ENCODE measurements around the gene TNFRSF21. TPM values are rescaled to one million over a fixed set of nuclear protein-coding genes. Genes with fewer than 3 reads are reported as not detected.

TNFRSF21 gene
- polyA plus RNA-seq, 1 donor from 2014 or later = 13.0 TPM

DNA sequence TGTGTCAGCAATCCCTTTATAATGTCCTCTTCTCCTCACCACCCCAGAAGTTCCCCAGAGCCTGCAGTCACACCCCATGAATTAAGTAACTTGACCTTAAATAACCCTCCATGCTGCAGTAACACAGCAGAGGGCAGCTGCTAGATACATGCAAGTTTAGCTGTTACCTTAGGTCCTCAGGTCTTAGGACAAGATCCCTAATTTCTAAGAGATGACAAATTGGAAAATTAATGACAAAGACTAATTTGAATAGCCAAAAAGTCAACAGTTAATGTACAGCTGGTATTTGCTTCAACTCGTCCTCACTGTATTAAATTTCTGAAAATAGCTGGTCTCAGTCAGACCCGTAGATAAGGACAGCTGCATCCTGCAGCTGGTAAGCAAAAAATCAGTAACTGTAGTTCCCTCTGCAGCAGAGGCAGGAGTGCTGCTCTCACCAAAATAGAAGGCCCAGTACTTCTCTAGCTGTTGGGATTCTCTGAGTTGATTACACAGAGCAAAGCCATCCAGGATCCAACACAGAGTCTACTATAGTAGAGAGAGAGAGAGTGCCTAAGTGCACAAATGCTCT lies 62.4 kb downstream of the TNFRSF21 start:
- no peak overlapping the region for H3K4me2 ChIP-seq (ENCODE audit: low read length)
- H3K27me3 ChIP-seq (ENCODE audit: insufficient read depth, low read depth, low read length) = peaks cover 2% of the 10 kb centered on the region
- no peaks in the 10 kb centered on the region for H3K9me2 ChIP-seq (ENCODE audit: insufficient read depth, low read length)
- H4K20me1 ChIP-seq (ENCODE audit: insufficient read depth) = no peaks in the 10 kb centered on the region
- H3K4me3 ChIP-seq (ENCODE audit: low read length) = no peak overlapping the region
- H3K79me2 ChIP-seq (replicated peaks; ENCODE audit: insufficient read depth, low read length) = no peaks in the 10 kb centered on the region
- no peak overlapping the region for H3K9ac ChIP-seq (ENCODE audit: low read length)
- no peak overlapping the region for H2AFZ ChIP-seq (ENCODE audit: low read depth, low read length)
- H3F3A ChIP-seq (ENCODE audit: insufficient read depth, low read length, poor library complexity, severe bottlenecking) = no peaks in the 10 kb centered on the region
- TF ChIP-seq RAD21 (conservative IDR thresholded peaks at IDR 0.05) = no peak
- no peak for TF ChIP-seq MXI1 (conservative IDR thresholded peaks at IDR 0.05; ENCODE audit: poor library complexity, severe bottlenecking)
- no peak for TF ChIP-seq SMC3 (conservative IDR thresholded peaks at IDR 0.05; ENCODE audit: poor library complexity)
- TF ChIP-seq EP300 (conservative IDR thresholded peaks at IDR 0.05; ENCODE audit: poor library complexity, severe bottlenecking) = no peak
- no peak for TF ChIP-seq EZH2 (IDR thresholded peaks at IDR 0.05; ENCODE audit: borderline replicate concordance, insufficient read depth, low read length, poor library complexity, severe bottlenecking)
- no peak for TF ChIP-seq TAF1 (IDR thresholded peaks at IDR 0.05; ENCODE audit: low read depth)
- TF ChIP-seq, protein P1, sequence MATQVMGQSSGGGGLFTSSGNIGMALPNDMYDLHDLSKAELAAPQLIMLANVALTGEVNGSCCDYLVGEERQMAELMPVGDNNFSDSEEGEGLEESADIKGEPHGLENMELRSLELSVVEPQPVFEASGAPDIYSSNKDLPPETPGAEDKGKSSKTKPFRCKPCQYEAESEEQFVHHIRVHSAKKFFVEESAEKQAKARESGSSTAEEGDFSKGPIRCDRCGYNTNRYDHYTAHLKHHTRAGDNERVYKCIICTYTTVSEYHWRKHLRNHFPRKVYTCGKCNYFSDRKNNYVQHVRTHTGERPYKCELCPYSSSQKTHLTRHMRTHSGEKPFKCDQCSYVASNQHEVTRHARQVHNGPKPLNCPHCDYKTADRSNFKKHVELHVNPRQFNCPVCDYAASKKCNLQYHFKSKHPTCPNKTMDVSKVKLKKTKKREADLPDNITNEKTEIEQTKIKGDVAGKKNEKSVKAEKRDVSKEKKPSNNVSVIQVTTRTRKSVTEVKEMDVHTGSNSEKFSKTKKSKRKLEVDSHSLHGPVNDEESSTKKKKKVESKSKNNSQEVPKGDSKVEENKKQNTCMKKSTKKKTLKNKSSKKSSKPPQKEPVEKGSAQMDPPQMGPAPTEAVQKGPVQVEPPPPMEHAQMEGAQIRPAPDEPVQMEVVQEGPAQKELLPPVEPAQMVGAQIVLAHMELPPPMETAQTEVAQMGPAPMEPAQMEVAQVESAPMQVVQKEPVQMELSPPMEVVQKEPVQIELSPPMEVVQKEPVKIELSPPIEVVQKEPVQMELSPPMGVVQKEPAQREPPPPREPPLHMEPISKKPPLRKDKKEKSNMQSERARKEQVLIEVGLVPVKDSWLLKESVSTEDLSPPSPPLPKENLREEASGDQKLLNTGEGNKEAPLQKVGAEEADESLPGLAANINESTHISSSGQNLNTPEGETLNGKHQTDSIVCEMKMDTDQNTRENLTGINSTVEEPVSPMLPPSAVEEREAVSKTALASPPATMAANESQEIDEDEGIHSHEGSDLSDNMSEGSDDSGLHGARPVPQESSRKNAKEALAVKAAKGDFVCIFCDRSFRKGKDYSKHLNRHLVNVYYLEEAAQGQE (IDR thresholded peaks at IDR 0.05; ENCODE audit: borderline replicate concordance) = no peak
- TF ChIP-seq POLR2AphosphoS5 (IDR thresholded peaks at IDR 0.05) = no peak
- TF ChIP-seq, protein P2, sequence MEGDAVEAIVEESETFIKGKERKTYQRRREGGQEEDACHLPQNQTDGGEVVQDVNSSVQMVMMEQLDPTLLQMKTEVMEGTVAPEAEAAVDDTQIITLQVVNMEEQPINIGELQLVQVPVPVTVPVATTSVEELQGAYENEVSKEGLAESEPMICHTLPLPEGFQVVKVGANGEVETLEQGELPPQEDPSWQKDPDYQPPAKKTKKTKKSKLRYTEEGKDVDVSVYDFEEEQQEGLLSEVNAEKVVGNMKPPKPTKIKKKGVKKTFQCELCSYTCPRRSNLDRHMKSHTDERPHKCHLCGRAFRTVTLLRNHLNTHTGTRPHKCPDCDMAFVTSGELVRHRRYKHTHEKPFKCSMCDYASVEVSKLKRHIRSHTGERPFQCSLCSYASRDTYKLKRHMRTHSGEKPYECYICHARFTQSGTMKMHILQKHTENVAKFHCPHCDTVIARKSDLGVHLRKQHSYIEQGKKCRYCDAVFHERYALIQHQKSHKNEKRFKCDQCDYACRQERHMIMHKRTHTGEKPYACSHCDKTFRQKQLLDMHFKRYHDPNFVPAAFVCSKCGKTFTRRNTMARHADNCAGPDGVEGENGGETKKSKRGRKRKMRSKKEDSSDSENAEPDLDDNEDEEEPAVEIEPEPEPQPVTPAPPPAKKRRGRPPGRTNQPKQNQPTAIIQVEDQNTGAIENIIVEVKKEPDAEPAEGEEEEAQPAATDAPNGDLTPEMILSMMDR (IDR thresholded peaks at IDR 0.05; ENCODE audit: poor library complexity, severe bottlenecking) = no peak
- no peaks in the 10 kb centered on the region for H3K9me3 ChIP-seq (ENCODE audit: low read length)
- no peaks in the 10 kb centered on the region for H3K36me3 ChIP-seq (ENCODE audit: insufficient read depth, low read length)
- H3K27ac ChIP-seq (ENCODE audit: low read length) = no peak overlapping the region

DNA sequence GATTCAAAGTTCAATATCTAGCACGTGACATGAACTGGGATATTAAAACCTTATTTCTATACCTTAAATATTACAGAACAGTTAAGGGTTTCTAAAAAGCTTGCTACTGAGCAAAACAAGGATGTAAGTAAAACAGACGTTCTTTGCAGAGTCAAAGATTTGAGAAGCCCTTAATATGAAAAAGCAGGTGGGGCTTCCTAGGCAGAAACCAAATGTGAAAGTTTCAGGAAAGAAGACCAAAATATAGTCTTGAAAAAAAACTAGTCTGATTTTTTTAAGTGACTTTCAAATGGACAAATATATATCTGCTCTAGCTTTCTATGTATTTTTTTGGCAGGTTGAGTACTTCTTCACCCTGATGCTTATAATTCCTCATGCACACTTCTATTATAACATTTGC lies 63.2 kb downstream of the TNFRSF21 start:
- H3K4me2 ChIP-seq (ENCODE audit: low read length) = no peak overlapping the region
- H3K27ac ChIP-seq (ENCODE audit: low read length) = no peak overlapping the region
- no peak for TF ChIP-seq SMC3 (conservative IDR thresholded peaks at IDR 0.05; ENCODE audit: poor library complexity)
- TF ChIP-seq, protein P2 (IDR thresholded peaks at IDR 0.05; ENCODE audit: poor library complexity, severe bottlenecking) = no peak
- TF ChIP-seq RAD21 (conservative IDR thresholded peaks at IDR 0.05) = no peak
- TF ChIP-seq EP300 (conservative IDR thresholded peaks at IDR 0.05; ENCODE audit: poor library complexity, severe bottlenecking) = no peak
- no peak for TF ChIP-seq MXI1 (conservative IDR thresholded peaks at IDR 0.05; ENCODE audit: poor library complexity, severe bottlenecking)
- no peak for TF ChIP-seq TAF1 (IDR thresholded peaks at IDR 0.05; ENCODE audit: low read depth)
- TF ChIP-seq, protein P1 (IDR thresholded peaks at IDR 0.05; ENCODE audit: borderline replicate concordance) = no peak
- TF ChIP-seq POLR2AphosphoS5 (IDR thresholded peaks at IDR 0.05) = no peak
- TF ChIP-seq EZH2 (IDR thresholded peaks at IDR 0.05; ENCODE audit: borderline replicate concordance, insufficient read depth, low read length, poor library complexity, severe bottlenecking) = no peak
- peaks cover 2% of the 10 kb centered on the region for H3K27me3 ChIP-seq (ENCODE audit: insufficient read depth, low read depth, low read length)
- H3K79me2 ChIP-seq (replicated peaks; ENCODE audit: insufficient read depth, low read length) = no peaks in the 10 kb centered on the region
- H3K9me3 ChIP-seq (ENCODE audit: low read length) = no peaks in the 10 kb centered on the region
- no peak overlapping the region for H3K9ac ChIP-seq (ENCODE audit: low read length)
- H2AFZ ChIP-seq (ENCODE audit: low read depth, low read length) = no peak overlapping the region
- no peaks in the 10 kb centered on the region for H3F3A ChIP-seq (ENCODE audit: insufficient read depth, low read length, poor library complexity, severe bottlenecking)
- no peak overlapping the region for H3K4me3 ChIP-seq (ENCODE audit: low read length)
- no peaks in the 10 kb centered on the region for H4K20me1 ChIP-seq (ENCODE audit: insufficient read depth)
- no peaks in the 10 kb centered on the region for H3K36me3 ChIP-seq (ENCODE audit: insufficient read depth, low read length)
- no peaks in the 10 kb centered on the region for H3K9me2 ChIP-seq (ENCODE audit: insufficient read depth, low read length)

Measured in neural cell (in vitro differentiated cells).